VCaP (cell line): Measurements from ENCODE around the gene FNBP1L.

Experiments used
- H3K27ac ChIP-seq: fragments of 450-650 bp; 2 replicates; pipeline ENCODE4 v1.5.1; 2017
- TF ChIP-seq, protein P1 (sequence below): fragments of 450-650 bp; conservative IDR thresholded peaks from 2 replicates; pipeline ENCODE4 v1.5.1; 2017; ENCODE audit warnings: mild to moderate bottlenecking, moderate library complexity

Gene FNBP1L

DNA sequence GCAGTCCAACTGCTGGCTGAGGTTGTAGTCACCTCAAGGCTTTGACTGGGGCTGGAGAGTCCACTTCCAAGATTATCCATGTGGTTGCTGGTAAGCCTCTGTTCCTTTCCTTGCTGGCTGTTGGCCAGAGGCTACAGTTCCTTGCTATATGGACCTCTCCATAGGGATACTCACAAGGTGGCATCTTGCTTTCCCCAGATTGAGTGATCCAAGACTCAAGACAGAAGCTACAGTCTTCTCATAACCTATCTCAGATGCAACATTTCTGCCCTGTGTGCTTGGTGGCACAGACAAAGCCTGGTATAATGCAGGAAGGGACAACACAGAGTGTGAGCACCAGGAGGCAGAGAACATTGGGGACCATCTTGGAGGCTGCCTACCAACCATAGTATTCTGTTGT lies 111.8 kb downstream of the FNBP1L start:
- TF ChIP-seq, protein P1, sequence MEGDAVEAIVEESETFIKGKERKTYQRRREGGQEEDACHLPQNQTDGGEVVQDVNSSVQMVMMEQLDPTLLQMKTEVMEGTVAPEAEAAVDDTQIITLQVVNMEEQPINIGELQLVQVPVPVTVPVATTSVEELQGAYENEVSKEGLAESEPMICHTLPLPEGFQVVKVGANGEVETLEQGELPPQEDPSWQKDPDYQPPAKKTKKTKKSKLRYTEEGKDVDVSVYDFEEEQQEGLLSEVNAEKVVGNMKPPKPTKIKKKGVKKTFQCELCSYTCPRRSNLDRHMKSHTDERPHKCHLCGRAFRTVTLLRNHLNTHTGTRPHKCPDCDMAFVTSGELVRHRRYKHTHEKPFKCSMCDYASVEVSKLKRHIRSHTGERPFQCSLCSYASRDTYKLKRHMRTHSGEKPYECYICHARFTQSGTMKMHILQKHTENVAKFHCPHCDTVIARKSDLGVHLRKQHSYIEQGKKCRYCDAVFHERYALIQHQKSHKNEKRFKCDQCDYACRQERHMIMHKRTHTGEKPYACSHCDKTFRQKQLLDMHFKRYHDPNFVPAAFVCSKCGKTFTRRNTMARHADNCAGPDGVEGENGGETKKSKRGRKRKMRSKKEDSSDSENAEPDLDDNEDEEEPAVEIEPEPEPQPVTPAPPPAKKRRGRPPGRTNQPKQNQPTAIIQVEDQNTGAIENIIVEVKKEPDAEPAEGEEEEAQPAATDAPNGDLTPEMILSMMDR, result no peak

DNA sequence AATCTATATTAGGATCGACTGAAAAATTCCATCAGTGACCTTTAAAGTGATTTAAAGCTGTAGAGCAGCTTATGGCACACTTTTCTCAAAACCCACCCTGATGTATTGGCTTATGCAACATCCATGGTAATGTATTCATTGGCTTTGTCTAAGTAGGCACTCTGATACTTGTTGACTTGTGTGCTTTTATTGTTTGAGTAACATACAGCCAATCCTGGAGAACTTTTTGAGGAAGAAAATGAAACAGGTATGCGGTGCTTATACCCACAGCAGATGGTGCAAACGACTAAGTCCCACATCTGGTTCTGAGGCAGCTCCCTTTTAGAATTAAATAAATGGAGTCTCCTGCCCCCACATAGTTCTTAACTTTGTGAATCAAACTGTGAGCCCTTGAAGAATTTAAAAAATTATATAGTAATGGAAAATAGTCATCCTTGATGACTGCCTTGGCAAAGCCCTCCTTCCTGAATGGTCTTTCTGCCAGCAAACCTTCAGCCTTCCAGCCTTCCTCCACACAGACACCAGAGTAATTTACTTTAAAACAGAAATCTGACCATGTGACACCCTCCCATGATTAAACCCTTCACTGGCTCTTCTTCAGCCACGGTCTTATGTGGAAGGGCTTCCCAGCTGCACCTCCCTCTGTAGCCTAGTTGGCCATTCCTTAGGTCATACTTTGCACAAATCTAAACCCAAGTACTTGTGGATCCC lies 117.7 kb downstream of the FNBP1L start:
- no peak overlapping the region for H3K27ac ChIP-seq
- TF ChIP-seq, protein P1, result no peak

More for the DNA sequence above, 111.8 kb downstream of the FNBP1L start:
- H3K27ac ChIP-seq, result no peak overlapping the region

DNA sequence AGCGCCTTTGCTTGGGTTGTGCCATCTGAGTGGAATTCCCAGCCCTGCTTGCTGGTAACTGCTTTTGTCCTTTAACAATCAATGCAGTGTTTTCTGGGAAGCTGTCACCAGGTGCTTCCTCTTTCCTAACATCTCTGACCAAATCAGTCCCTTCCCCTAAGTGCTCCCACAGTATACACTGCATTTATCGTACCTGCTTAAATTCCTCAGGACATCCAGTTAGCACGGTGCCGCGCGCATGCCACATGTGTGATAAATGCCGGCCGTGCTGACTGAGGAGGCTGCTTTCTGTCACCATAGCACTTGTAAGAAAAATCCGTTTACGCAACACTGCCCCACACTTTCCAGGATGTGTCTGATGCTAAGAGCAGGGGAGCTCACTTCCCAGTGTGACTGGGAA lies 118.3 kb downstream of the FNBP1L start:
- no peak overlapping the region for H3K27ac ChIP-seq
- TF ChIP-seq, protein P1, result no peak

DNA sequence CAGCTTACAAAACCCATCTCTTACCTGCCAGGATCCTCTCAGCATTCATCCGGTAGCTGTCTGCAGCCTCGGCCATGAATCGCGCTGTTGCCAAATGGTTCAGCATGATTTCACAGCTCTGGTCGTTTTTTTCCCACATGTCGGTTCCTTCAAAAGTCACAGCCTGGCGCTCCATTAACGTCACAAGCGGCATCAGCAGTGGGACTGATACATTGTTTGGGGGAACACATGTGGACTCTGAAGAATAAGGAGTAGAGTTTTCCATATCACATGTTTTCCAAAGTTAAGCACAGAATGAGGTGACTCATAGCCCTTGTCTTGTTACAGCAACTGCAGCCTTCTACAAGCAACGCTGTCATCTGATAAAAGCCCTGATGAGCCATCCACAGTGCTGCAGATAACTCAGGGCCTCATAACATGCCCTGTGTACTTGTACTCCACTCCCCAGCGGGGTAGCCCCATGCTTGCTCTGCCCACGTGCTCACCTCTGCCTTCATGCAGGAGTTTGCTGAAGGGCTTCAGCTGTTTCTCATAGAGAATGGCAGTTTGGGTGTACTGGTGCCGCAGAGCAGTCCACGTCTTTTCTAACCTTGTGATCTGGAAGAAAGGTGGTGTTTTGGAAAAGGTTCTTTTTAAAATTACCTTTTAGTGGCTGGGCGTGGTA lies 119.5 kb downstream of the FNBP1L start:
- no peak overlapping the region for H3K27ac ChIP-seq
- TF ChIP-seq, protein P1, result no peak

DNA sequence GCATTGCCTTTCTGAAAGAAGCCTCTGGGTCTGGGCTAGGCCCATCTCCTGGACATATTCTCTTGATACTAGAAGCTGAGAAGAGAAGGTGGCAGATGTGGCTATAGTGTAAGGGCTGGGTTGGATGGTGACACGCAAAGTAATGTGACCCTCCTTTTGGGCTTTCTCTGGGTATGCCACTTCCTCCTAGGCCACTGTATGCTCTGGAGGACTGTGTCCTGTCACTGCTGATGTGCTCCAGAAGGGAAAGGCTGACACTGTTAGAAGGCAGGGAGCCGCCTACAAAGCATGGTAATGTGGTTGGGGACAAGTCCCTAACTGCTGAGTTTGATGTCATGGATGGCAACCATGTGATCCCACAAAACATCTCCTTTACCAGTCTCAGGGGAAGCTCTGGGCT lies 121.6 kb downstream of the FNBP1L start:
- no peak overlapping the region for H3K27ac ChIP-seq
- TF ChIP-seq, protein P1, result no peak

DNA sequence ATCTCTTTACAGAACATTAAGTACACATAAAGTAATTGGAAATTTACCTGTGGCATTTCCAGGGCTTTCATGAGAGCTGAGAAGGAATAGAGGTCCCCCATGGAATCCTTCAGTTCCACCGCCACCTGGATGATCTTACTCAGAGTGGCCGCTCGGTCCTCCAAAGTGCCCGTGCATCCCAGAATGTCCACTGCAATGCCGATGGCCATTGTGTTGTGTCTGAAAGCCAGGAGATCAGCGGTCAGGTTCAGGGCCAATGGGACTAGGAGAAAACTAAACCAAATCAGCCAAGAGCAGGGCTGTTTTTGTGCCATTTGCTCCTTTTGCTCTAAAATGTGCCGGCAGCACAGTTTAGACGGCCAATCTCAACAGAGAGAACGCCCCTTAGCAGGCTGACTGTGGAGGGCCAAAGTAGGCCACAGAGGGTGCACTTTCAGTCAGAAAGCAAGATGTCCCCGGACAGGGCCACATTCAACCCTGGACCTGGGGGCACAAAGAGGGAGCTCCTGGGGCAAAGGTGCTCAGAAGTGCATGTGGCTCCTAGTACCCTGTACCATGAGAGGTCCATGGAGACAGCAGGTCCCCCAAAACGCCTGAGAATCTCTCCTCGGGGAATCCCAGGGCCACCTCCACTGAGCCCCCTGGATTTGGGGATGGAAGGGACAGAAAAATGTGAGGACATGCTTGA lies 123.8 kb downstream of the FNBP1L start:
- TF ChIP-seq, protein P1, result no peak
- no peak overlapping the region for H3K27ac ChIP-seq

DNA sequence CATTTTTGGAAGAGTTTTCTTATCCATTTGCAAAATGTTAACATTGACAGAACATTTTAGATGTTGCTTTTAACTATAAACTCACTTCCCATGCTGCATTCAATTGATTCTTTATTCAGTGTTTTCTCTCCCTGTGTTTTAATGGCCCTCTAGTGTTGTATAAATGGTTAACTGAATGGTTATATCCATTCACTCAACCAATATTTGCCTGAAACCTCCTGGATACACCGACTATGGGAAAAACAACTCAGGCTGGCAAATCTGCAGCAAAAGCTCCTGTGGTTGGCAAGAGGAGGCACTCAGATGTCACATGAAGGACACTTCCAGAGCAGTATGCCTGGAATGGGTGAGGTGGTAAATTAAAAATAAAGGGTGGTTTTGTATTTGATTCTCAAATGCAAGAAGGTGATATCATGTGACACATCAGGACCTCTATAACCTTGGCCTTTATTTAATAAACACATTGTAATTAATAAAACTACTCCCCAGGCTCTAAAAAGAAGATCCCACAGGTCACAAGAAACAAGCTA lies 126.1 kb downstream of the FNBP1L start:
- TF ChIP-seq, protein P1, result no peak
- peak overlapping the region; percentile 56 for H3K27ac ChIP-seq
